Measurements from ENCODE around the gene RPS6KA3. TPM values are rescaled to one million over a fixed set of nuclear protein-coding genes. Genes with fewer than 3 reads are reported as not detected.

The RPS6KA3 gene
- total and polyA plus RNA-seq, 2 donors (not counting 1 experiment from before 2014, with no cell fraction given): 17.0 to 63.0 TPM

DNA sequence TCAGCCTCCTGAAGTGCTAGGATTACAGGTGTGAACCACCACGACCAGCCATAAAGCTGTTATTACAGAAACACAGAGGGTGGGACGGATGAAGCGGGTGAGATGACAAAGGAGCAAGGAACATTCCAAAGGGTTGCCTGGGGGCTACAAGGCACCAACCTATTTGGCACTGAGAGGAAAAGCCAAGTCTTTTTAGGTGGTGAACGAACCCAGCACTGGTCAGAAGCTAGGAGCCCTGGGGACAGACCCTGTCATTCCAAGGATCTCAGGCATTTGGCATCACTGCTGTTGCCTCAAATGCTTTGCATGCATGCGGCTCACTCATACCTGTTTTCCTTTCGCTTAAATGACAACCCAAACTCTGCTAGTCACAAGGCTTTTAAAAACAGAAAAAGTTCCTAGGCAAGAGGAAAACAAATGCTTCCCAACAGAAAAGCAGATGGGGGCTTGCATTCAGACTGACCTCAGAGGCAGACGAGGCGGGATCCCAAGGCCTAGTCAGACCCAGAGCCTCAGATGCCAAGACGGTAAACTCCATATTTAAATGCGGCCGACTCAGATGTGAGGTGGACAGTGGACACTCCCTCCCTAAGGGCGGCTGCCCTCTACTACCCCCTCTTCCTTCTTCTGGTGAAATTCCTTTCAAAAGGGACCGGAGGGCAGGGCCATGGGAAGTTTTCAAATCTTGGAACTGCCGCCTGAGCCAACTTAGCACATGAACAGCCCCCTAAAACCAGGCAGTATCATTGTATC is 154.5 kb downstream of the RPS6KA3 start:
- H3K27ac Mint-ChIP-seq: no peak overlapping the region
- H3K4me3 ChIP-seq (ENCODE audit: control extremely low read depth in 1 of 5, extremely low read depth in 1 of 5, insufficient read depth in 1 of 5, low read depth in 2 of 5, low read length in 4 of 5): no peak overlapping the region
- H3K9me3 ChIP-seq (ENCODE audit: control extremely low read depth in 1 of 3, control insufficient read depth in 2 of 3, insufficient read depth in 1 of 3, low read length in 2 of 3): peaks cover 0 to 3% (median 0%) of the 10 kb centered on the region in 3 donors
- no peak overlapping the region for H3K9ac ChIP-seq (ENCODE audit: low read length)
- ATAC-seq (ENCODE audit: low read depth) (no peak), DNase-seq (no peak)
- H3K79me2 ChIP-seq (ENCODE audit: control insufficient read depth, insufficient read depth, low read length): no peaks in the 10 kb centered on the region
- peaks cover 0 to 10% (median 4%) of the 10 kb centered on the region in 4 experiments for H3K27me3 ChIP-seq (replicated peaks in 1 of 4; ENCODE audit: control extremely low read depth in 1 of 4, control insufficient read depth in 3 of 4, insufficient read depth in 4 of 4, low read length in 3 of 4)
- intact Hi-C loops (cut with micrococcal nuclease): no loop called here
- no peak overlapping the region for H3K4me2 ChIP-seq (replicated peaks; ENCODE audit: low read depth, low read length, poor library complexity, severe bottlenecking)
- H4K20me1 ChIP-seq (ENCODE audit: control insufficient read depth, insufficient read depth, low read length, poor library complexity, severe bottlenecking): no peaks in the 10 kb centered on the region
- 98% methylated on average over 7 of the region's 14 CpGs for WGBS (ENCODE audit: insufficient coverage)
- H3K4me1 Mint-ChIP-seq: no peaks in the 10 kb centered on the region
- peaks cover 16% of the 10 kb centered on the region for H3K27me3 Mint-ChIP-seq
- H2AFZ ChIP-seq (ENCODE audit: insufficient read depth, low read depth, low read length, poor library complexity, severe bottlenecking): no peak overlapping the region
- TF ChIP-seq, protein P1, sequence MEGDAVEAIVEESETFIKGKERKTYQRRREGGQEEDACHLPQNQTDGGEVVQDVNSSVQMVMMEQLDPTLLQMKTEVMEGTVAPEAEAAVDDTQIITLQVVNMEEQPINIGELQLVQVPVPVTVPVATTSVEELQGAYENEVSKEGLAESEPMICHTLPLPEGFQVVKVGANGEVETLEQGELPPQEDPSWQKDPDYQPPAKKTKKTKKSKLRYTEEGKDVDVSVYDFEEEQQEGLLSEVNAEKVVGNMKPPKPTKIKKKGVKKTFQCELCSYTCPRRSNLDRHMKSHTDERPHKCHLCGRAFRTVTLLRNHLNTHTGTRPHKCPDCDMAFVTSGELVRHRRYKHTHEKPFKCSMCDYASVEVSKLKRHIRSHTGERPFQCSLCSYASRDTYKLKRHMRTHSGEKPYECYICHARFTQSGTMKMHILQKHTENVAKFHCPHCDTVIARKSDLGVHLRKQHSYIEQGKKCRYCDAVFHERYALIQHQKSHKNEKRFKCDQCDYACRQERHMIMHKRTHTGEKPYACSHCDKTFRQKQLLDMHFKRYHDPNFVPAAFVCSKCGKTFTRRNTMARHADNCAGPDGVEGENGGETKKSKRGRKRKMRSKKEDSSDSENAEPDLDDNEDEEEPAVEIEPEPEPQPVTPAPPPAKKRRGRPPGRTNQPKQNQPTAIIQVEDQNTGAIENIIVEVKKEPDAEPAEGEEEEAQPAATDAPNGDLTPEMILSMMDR (IDR thresholded peaks at IDR 0.05): no peak
- no peak for TF ChIP-seq EZH2 (IDR thresholded peaks at IDR 0.05; ENCODE audit: borderline replicate concordance, insufficient read depth, low read depth, low read length, poor library complexity, severe bottlenecking)
- peaks cover 0 to 6% of the 10 kb centered on the region in 2 donors for H3K4me1 ChIP-seq (ENCODE audit: control insufficient read depth in 2 of 2, insufficient read depth in 2 of 2, low read length in 2 of 2)
- no peaks in the 10 kb centered on the region for H3K9me3 Mint-ChIP-seq (ENCODE audit: insufficient read depth)
- POLR2A ChIA-PET: no interaction called here
- no peak overlapping the region for H3K4me3 Mint-ChIP-seq
- no peak overlapping the region for H3K27ac ChIP-seq (ENCODE audit: low read length in 2 of 2)
- CTCF ChIA-PET: no interaction called here
- no peaks in the 10 kb centered on the region for H3K36me3 ChIP-seq (replicated peaks in 1 of 2; ENCODE audit: control extremely low read depth in 1 of 2, control insufficient read depth in 1 of 2, extremely low read depth in 1 of 2, insufficient read depth in 2 of 2, low read length in 1 of 2)

DNA sequence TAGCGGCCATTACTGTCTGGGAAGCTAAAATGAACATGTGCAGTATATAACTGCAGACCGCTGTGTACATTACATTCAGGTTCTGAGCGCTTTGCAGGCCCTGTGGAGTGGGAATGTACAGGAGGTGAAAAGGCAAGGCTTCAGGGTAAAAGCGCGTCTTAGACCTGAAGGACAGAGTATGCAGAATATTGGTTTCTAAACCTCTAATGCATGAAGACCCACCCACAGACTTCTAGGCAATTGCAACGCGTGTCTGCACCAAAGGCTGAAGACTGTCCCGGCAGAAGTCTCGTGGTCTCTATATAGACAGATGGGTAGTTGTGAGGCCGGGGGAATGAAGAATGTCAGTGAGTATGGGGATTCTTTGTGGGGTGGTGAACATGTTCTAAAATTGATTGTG is 155.4 kb downstream of the RPS6KA3 start:
- Mint-ChIP-seq H3K9me3 (ENCODE audit: insufficient read depth) (no peaks in the 10 kb centered on the region), H3K27ac (no peak overlapping the region), H3K27me3 (peaks cover 16% of the 10 kb centered on the region), H3K4me1 (no peaks in the 10 kb centered on the region), H3K4me3 (no peak overlapping the region)
- DNase-seq (no peak), ATAC-seq (ENCODE audit: low read depth) (no peak)
- Histone ChIP-seq H3K27ac (ENCODE audit: low read length in 2 of 2) (no peak overlapping the region), H3K4me2 (replicated peaks; ENCODE audit: low read depth, low read length, poor library complexity, severe bottlenecking) (no peak overlapping the region), H3K4me1 (ENCODE audit: control insufficient read depth in 2 of 2, insufficient read depth in 2 of 2, low read length in 2 of 2) (peaks cover 0 to 3% of the 10 kb centered on the region in 2 donors), H3K9me3 (ENCODE audit: control extremely low read depth in 1 of 3, control insufficient read depth in 2 of 3, insufficient read depth in 1 of 3, low read length in 2 of 3) (no peaks in the 10 kb centered on the region), H3K9ac (ENCODE audit: low read length) (no peak overlapping the region), H3K79me2 (ENCODE audit: control insufficient read depth, insufficient read depth, low read length) (no peaks in the 10 kb centered on the region), H3K36me3 (replicated peaks in 1 of 2; ENCODE audit: control extremely low read depth in 1 of 2, control insufficient read depth in 1 of 2, extremely low read depth in 1 of 2, insufficient read depth in 2 of 2, low read length in 1 of 2) (no peaks in the 10 kb centered on the region), H4K20me1 (ENCODE audit: control insufficient read depth, insufficient read depth, low read length, poor library complexity, severe bottlenecking) (no peaks in the 10 kb centered on the region), H3K27me3 (replicated peaks in 1 of 4; ENCODE audit: control extremely low read depth in 1 of 4, control insufficient read depth in 3 of 4, insufficient read depth in 4 of 4, low read length in 3 of 4) (peaks cover 0 to 4% (median 4%) of the 10 kb centered on the region in 4 experiments), H2AFZ (ENCODE audit: insufficient read depth, low read depth, low read length, poor library complexity, severe bottlenecking) (no peak overlapping the region), H3K4me3 (ENCODE audit: control extremely low read depth in 1 of 5, extremely low read depth in 1 of 5, insufficient read depth in 1 of 5, low read depth in 2 of 5, low read length in 4 of 5) (no peak overlapping the region)
- TF ChIP-seq EZH2 (IDR thresholded peaks at IDR 0.05; ENCODE audit: borderline replicate concordance, insufficient read depth, low read depth, low read length, poor library complexity, severe bottlenecking): no peak
- TF ChIP-seq, protein P1 (IDR thresholded peaks at IDR 0.05): no peak
- CTCF ChIA-PET: no interaction called here
- 100% methylated on average over 3 of the region's 10 CpGs for WGBS (ENCODE audit: insufficient coverage)
- POLR2A ChIA-PET: no interaction called here
- intact Hi-C loops (cut with micrococcal nuclease): no loop called here
